Kidney (tissue), 14 donors: ENCODE results near the gene CSNK2A2. TPM values are rescaled to one million over a fixed set of nuclear protein-coding genes. Genes with fewer than 3 reads are reported as not detected.

ENCODE experiments used
- DNase-seq, 5 donors: peaks; one replicate each; pipeline ENCODE4 v3.0.0-alpha.2; 2013 to 2020
- FAIRE-seq: peaks from 2 replicates; lab custom pipeline; 2012; peaks lifted over from hg19 to GRCh38; lab: Jason Lieb, UNC
- H3K27ac ChIP-seq, 2 donors: one replicate each; pipeline ENCODE4 v1.7.0; 2013; ENCODE audit warnings: low read depth in 2 of 2, low read length in 2 of 2, inconsistent platforms in 1 of 2
- H3K27me3 ChIP-seq: one replicate; pipeline ENCODE4 v1.7.1; 2013; ENCODE audit warnings: low read length, inconsistent platforms; ENCODE audit not compliant: control insufficient read depth, insufficient read depth
- H3K36me3 ChIP-seq, 3 donors: one replicate each; pipeline versions ENCODE4 v1.7.0 to v1.7.1; 2013; ENCODE audit warnings: low read length in 3 of 3, control low read depth in 1 of 3, inconsistent platforms in 1 of 3; ENCODE audit not compliant: insufficient read depth in 3 of 3, control insufficient read depth in 2 of 3
- H3K4me1 ChIP-seq, 3 donors: one replicate each; pipeline versions ENCODE4 v1.7.0 to v1.7.1; 2013; ENCODE audit warnings: low read length in 3 of 3, inconsistent platforms in 1 of 3, low read depth in 1 of 3; ENCODE audit not compliant: control insufficient read depth in 2 of 3, insufficient read depth in 2 of 3
- H3K4me3 ChIP-seq, 3 donors: one replicate each; pipeline versions ENCODE4 v1.7.0 to v1.8.1; 2013; ENCODE audit warnings: low read length in 3 of 3, control low read depth in 1 of 3, inconsistent platforms in 1 of 3
- H3K9ac ChIP-seq, 3 donors: one replicate each; pipeline versions ENCODE4 v1.7.0 to v1.7.1; 2013; ENCODE audit warnings: low read length in 3 of 3, control low read depth in 1 of 3, inconsistent platforms in 1 of 3
- H3K9me3 ChIP-seq, 3 donors: one replicate each; pipeline versions ENCODE4 v1.7.0 to v1.7.1; 2013; ENCODE audit warnings: low read length in 3 of 3, control low read depth in 1 of 3, inconsistent platforms in 1 of 3; ENCODE audit not compliant: control insufficient read depth in 2 of 3, insufficient read depth in 1 of 3
- intact Hi-C: fragments of 100-400 bp; cut with DNase I; formaldehyde crosslinking; loops from one replicate; pipeline ENCODE4 v1.11.1; 2022
- polyA plus RNA-seq: library from polyadenylated mRNA; stranded (reverse); fragments of 350-450 nt; fragmentation: Illumina TruSeq; extraction: RNeasy Lipid Tissue Mini Kit (QIAGEN cat#74804); gene quantifications from one replicate; pipeline ENCODE4 v1.2.3, GENCODE V29; 2014; ENCODE audit warnings: low read depth, low replicate concordance; ENCODE audit not compliant: insufficient read depth
- total RNA-seq: library from RNA; stranded (reverse); fragmentation: NEBNext Ultra II Directional; extraction: Animal tissue kit (Norgen Biotek cat#: 25700); gene quantifications from one replicate; pipeline ENCODE4 v1.2.1, GENCODE V29; 2021
- TF ChIP-seq, protein P1 (sequence below): IDR thresholded peaks from 3 replicates; pipeline ENCODE4 v1.5.1; 2012; ENCODE audit warnings: mild to moderate bottlenecking, moderate library complexity, borderline replicate concordance; ENCODE audit not compliant: insufficient read depth; ENCODE audit errors: extremely low read depth
- donor health status: control.
- donor health status: control.
- donor health status: control.
- donor health status: control.
- donor health status: control.
- donor health status: DM: yes; HTN: yes; CAD: no.
- donor health status: Normal renal cell carcinoma (clear cell type).

CSNK2A2 gene
- total and polyA plus RNA-seq, 2 donors from 2014 or later: 26.7 to 55.3 TPM

DNA sequence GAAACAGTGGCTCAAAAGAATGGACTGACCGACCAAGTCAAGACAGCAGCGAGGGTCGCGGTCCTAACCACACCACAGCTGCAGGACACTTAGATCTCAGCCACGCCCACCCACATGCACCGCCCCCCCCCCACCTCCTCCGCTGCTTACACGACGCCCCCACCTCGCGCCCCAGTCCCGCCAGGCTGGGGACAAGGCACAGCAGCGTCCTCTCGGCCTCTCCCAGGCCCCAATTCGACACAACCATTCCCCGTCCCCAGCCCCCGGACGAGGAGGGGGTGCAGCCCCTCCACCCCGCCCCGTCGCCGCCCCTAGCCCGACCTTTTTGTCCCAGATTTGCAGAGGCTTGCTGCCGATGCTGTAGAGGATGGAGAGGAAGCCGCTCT lies 69.2 kb downstream of the CSNK2A2 start:
- peak overlapping the region; percentile 47 to 85 (median 69) for H3K9ac ChIP-seq
- TF ChIP-seq, protein P1, sequence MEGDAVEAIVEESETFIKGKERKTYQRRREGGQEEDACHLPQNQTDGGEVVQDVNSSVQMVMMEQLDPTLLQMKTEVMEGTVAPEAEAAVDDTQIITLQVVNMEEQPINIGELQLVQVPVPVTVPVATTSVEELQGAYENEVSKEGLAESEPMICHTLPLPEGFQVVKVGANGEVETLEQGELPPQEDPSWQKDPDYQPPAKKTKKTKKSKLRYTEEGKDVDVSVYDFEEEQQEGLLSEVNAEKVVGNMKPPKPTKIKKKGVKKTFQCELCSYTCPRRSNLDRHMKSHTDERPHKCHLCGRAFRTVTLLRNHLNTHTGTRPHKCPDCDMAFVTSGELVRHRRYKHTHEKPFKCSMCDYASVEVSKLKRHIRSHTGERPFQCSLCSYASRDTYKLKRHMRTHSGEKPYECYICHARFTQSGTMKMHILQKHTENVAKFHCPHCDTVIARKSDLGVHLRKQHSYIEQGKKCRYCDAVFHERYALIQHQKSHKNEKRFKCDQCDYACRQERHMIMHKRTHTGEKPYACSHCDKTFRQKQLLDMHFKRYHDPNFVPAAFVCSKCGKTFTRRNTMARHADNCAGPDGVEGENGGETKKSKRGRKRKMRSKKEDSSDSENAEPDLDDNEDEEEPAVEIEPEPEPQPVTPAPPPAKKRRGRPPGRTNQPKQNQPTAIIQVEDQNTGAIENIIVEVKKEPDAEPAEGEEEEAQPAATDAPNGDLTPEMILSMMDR: no peak
- DNase-seq (peak; percentile 44 to 84 (median 66)), FAIRE-seq (no peak)
- H3K4me3 ChIP-seq: peak overlapping the region; percentile 75 to 88 (median 87)
- no peaks in the 10 kb centered on the region for H3K27me3 ChIP-seq
- no peaks in the 10 kb centered on the region for H3K36me3 ChIP-seq
- intact Hi-C loops: loop anchor here (10.0 kb wide), 1 partner anchor 104 kb away; the partner anchor contains the start of gene MMP15
- H3K9me3 ChIP-seq: no peaks in the 10 kb centered on the region
- H3K4me1 ChIP-seq: peaks cover 3 to 34% (median 19%) of the 10 kb centered on the region in 3 donors
- H3K27ac ChIP-seq: peak overlapping the region; percentile 82 to 85

DNA sequence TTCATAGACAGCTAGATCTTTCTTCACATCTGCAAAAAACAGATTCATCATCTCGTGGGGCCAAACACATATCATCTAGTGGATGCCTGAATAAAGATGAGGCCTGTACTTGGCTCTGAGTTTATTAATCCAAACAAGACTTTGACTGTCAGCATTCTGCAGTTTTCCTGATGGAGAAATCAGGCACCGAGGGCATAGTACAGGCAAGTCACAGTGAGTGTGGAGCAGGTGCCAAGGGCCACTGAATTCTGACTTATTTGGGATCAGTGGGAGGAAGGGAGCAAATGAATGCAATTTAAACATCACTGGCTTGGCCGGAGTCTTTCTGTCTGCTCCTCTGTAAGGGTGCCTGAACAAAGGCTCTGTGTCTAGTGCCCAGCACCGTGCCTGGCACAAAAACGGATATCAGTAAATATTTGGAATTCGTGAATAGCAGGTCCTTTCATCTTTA lies 69.7 kb downstream of the CSNK2A2 start:
- FAIRE-seq: no peak
- peak overlapping the region; percentile 46 to 69 (median 66) for H3K9ac ChIP-seq
- no peaks in the 10 kb centered on the region for H3K36me3 ChIP-seq
- no peak overlapping the region for H3K27ac ChIP-seq
- H3K9me3 ChIP-seq: no peaks in the 10 kb centered on the region
- DNase-seq: no peak
- H3K4me3 ChIP-seq: peak overlapping the region; percentile 75 to 88 (median 87)
- TF ChIP-seq, protein P1: no peak
- no peaks in the 10 kb centered on the region for H3K27me3 ChIP-seq
- H3K4me1 ChIP-seq: peaks cover 3 to 34% (median 19%) of the 10 kb centered on the region in 3 donors
- intact Hi-C loops: loop anchor here (10.0 kb wide), 1 partner anchor 103 kb away; the partner anchor contains the start of gene MMP15

- Histone ChIP-seq H3K4me3 (peak overlapping the region; percentile 75 to 88 (median 87)), H3K4me1 (peaks cover 3 to 34% (median 19%) of the 10 kb centered on the region in 3 donors), H3K9me3 (no peaks in the 10 kb centered on the region), H3K9ac (peak overlapping the region in 2 of 3 donors; percentile 7 to 66), H3K27me3 (no peaks in the 10 kb centered on the region), H3K36me3 (no peaks in the 10 kb centered on the region), H3K27ac (peak overlapping the region in 1 of 2 donors; percentile 3)
- intact Hi-C loops: loop anchor here (10.0 kb wide), 1 partner anchor 103 kb away; the partner anchor contains the start of gene MMP15
- DNase-seq: no peak
- FAIRE-seq: no peak
- TF ChIP-seq, protein P1: no peak
Observed at GRCh38 chr16:58127634-58128033, 70.3 kb downstream of the CSNK2A2 start.
